HG03097 (cell line): ENCODE results near the gene FAM25C.
"Not testable (repeated sequence)": the region's sequence is repeated elsewhere in the genome, so short reads cannot be mapped to it uniquely, and the experiment has no call there.

Experiments
- ATAC-seq: cut with Tn5 transposase; IDR thresholded peaks from one replicate; pipeline ENCODE4 v1.9.1; 2021; ENCODE audit not compliant: unreplicated experiment, low FRiP score

FAM25C gene

DNA sequence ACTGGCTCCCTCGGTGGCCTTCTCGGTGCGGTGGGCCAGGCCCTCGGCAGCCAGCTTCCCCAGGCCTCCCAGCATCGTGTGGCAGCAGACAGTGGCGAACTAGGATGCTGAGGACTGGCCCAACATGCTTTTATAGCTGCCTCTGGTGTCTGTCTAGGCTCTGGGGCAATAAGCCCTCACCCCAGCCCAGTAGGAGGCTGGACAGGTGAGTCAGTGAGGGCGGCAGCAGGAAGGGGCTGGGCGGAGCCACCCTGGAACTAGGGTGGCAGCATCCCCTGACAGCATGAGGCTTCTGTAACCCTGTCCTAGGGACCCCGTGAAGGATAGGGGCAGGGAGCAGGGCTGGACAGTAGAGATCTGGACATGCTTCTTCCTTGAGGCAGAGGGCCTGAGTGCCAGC, at the start of gene FAM25C:
FAM25C (minus strand) TSS at position 101 of the 400 bp plus-strand sequence; CDS start at position 75, 26 bp downstream.
- not testable (repeated sequence) for ATAC-seq

DNA sequence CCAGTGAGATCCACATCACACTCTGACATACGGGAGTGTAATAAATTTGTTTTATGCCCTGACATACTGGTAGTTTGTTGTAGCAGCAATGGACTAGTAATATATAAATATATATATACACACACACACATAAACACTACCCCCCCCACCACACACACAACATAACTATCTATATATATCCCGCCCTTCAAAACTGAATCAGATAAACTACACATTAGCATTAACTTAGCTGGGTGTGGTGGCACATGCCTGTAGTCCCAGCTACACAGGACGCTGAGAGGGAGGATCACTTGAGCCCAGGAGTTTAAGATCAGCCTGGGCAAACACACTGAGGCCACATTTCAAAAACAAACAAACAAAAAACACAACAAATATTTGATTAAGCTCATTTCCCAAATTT, 45.0 kb upstream of the FAM25C start:
- not testable (repeated sequence) for ATAC-seq

DNA sequence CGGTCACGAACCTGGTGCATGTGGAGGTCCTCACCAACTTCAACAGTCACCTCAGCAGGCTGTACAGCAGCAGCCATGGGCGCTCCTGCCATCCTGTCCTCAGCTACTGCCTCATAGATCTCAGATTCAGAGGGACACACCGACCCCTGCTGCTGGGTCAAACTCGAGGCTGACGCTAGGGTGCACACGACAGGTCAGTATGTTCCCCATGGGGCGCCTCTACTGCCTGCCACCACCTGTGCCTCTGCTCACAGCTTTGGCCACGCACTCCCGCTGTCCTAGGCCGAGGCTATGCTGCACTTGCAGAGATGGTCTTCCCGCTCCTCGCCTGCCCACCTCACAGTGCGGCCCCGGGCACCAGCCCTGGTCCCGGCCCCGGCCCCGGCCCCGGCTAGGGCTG, 31.8 kb upstream of the FAM25C start:
- ATAC-seq, result not testable (repeated sequence)

DNA sequence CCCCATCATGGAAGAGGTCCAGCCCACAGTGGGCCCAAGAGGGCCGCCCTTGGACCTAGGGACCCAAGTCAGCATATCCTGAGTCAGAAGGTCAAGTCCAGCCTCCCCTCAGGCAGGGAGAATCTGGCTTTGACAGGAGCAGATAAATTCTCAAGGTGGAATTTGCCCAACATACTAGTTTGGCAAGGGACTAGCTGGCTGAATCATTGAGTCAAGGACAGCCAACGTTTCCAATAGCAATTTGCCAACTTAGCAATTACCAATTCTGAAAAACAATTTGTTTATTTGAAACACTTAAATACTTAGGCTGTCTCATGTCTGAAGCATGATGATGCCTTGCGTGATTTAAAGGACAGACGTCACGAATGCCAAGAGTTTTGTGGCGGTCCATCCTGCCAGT, 2.7 kb upstream of the FAM25C start:
- ATAC-seq, result not testable (repeated sequence)

DNA sequence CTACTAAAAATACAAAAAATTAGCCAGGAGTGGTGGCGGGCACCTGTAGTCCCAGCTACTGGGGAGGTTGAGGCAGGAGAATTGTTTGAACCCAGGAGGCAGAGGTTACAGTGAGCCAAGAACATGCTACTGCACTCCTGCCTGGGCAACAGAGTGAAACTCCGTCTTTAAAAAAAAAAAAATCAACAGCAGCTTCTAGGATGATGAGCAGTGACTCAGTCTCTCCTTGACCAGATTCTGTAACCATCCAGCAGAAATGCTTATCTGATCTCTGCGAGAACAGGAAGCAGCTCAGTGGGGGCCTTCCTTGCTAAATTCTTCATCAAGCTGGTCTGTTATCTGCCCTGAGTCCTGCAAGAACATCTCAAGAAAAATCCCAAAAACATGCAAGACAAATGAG, 5.5 kb downstream of the FAM25C start:
- not testable (repeated sequence) for ATAC-seq

DNA sequence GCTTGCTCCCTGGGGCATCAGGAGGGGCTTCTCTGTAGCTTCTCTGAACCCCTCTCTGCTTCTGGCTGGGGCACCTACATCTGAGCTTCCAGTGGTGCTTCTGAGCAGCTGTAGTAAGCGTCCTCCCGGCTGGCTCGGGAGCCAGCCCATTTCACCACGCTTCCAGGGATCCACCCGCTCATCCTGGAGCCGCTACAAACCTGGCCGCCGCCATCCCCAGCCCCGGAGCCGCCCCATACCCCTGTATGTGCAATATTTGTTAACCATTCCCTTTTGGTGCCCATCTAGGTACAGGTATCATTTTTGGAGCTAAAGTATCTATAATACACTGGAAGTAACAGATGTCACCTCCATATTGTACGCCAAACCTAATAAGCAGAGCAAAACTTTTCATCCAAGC, 7.0 kb downstream of the FAM25C start:
- not testable (repeated sequence) for ATAC-seq

DNA sequence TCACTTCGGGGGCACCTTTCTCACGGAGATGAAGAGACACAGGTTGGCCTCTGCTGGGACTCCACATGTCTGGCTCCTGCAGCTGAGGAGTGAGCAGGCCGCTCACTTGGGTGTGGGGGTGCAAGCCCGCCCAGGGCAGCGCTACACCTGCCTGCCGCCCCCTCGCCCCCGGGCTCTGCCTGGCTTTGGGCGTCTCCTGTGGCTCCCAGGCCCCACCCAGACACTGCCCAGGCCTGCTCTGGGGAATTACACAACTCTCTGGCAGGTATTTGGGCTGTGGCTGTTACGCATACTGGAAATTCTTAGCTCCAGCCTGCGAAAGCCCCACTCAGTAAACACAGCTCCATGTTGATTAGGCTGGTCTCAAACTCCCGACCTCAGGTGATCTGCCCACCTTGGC, 7.9 kb downstream of the FAM25C start:
- ATAC-seq, result not testable (repeated sequence)

DNA sequence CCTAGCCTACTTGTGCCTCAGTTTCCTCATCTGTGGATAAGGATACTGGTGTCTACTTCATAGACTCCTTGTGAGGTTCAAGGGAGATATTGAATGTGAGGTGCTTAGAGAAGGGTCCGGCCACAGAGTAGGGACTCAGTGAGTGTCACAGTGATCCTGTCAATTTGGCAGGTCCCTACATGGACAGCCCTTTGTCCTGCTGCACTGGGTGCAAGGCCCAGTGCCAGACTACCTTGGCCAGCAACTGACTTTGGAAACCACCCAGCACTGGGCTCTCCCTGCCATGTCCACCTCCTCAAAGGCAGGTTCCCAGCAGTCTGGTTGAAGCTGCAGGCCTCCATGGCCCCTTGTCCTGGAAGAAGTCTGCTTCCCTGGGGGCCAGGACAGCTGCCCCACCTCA, 9.5 kb downstream of the FAM25C start:
- not testable (repeated sequence) for ATAC-seq

DNA sequence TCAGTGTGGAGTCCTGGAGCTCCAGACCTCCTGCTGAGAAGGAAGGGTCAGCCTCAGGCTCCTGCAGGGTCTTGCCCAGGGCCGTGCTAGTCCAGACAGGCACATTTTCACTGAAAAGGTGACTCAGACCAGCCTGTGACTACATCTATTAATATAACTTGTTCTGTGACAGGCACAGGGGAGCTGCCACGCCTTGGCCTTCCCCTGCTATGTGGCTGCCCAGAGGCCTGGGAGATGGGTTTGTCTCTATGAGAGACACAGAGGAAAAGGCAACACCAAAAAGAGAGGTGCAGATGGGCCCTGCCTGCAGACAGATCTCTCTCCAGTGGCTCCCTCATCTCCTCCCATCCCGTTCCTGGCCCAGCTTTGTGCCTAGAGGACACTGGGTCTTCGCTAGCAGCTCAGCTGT, 10.0 kb downstream of the FAM25C start:
- not testable (repeated sequence) for ATAC-seq

DNA sequence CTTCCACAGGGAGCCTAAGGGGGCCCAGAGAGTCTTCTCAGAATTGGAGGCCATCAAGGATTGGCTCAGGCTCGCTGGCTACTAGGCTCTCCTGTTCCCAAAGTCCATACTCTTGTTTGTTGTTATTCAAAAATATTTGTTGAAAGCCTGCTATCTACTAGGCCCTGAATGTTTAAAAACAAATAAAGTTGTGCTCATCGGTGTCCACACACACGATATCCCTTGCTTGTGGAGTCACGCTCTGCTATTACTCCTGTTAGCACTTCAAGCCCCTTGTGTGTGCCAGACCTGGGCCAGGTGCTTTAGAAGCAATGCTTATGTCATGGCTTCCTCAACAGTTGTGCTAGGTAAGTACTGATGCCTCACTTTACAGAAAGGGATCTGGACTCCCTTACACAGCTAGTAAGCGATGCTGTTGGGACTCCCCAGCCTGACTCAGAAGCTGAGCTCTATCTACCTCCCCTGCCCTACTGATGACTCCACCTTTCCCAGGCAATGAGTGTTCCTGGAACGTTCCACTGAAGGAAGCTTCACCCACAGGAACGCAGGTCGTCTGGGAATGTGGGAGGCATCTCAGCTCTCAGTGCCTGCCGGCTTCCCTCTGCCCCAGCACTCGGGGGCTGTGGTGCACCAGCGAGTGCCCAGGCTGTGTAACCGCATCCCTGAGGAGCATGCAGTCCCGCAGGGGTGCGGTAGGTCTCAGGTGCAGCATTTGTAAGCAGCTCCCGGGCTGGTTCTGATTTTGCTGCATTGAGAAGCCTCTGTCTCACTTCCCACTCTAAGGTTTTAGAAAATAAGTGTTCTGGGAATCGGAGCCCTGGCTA, 10.7 kb downstream of the FAM25C start:
- ATAC-seq, result not testable (repeated sequence)

DNA sequence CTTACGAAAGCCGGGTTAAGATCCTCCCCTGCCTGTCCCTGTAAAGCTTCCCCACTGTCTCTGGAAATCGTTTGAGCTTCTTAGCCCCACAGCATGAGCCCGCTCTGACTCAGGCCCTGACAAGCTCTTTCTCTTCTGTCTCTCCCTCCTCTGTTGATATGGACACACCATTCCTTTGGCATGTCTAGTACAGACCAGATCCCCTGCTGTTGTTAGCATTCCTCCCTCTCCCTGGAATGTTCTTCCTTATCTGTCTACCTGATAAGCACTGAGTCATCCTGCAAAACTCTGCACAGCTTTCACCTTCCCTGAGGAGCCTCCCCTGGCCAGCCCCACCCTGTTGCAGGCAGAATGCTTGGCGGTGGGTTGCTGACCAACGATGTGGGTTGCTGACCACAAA, 11.6 kb downstream of the FAM25C start:
- not testable (repeated sequence) for ATAC-seq

DNA sequence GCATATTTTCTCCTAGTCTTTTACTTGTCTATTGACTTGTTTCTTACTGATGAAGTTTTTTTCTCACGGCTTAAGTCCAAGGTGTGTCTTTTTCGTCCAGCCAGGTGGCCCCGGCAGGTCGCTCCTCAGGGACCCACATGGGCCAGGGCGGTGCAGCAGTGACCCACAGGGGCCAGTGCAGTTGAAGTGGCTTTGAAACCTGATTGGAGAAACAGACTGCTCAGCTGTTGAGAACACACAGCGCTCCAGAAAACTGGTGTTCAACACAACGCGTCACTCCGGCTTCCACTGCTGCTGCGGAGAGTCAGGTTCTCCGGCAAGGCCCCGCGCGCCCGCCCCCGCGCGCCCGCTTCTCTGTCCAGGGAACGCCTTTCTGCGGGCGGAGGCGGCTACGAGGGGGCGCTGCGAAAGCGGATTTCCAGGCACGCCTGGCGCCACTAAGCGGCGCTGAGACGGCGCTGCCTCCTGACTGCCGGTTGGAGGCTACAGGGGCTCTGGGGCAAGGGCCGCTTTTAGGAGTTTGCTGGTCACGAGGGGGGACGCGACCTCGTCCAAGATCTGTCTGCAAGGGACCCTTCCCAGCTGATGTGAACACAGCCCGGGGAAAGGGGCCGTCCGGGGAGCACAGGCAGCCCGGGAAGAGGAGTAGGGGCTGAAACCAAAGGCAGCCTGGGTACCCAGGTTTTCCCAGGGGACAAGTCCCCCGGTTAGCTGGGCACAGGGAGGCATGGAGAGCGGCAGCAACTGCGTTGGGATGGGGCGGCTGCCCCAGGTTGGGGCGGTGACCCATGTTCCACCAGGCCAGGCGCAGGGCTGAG, 13.0 kb downstream of the FAM25C start:
- not testable (repeated sequence) for ATAC-seq

DNA sequence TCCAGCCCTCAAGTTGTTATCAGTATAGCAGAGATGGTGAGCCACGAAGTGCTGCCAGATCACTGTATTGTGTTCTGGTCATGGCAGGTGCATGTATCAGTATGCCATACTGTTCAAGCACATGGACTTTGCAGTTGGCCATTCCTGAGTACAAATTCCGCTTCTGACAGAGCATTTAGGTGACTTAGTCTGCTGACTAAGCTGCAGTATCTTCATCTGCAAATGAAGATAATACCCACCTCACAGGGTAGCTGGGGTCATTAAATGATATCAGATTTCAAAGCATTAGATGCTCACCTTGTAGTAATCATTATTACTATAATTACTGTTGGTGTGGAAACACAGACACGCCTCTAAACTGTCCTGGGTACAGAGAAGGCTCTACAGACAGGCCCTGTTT, 24.2 kb downstream of the FAM25C start:
- not testable (repeated sequence) for ATAC-seq

DNA sequence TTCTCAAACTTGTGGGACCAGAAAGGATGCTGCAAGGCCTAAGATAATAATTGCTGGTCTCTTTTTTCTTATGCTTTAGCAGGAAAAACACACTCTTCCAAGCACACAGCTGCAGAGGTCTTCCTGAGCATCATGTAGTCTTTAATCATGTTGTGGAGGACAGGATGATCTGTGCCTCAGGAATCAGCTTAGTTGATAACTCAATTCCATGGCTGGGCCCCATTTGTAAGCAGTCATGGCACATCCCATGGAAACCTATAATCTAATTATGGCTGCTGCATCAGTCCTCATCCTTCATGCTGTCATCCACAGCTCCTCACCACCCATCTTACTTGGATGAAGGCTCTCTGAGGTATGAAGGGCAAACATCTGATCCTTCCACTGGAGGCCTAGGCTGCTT, 26.5 kb downstream of the FAM25C start:
- ATAC-seq, result not testable (repeated sequence)

DNA sequence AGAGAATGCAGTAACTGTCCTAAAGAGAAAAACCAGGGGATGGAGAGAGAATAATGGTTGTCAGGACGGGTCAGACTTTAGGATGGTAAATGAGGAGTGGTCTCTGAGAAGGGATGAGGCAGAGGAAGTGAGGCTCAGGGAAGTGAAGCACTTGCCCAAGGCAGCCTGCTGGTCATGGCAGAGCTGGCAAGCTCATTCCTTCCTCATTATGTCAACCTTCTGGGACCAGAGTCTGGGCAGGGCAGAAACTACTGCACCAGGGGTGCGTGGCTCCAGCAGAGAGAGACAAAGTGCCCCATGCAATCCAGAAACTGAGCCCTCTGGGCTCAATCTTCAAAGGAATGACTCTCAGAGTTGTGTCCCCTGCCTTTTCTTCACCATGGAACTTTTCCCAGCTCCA, 27.5 kb downstream of the FAM25C start:
- not testable (repeated sequence) for ATAC-seq

DNA sequence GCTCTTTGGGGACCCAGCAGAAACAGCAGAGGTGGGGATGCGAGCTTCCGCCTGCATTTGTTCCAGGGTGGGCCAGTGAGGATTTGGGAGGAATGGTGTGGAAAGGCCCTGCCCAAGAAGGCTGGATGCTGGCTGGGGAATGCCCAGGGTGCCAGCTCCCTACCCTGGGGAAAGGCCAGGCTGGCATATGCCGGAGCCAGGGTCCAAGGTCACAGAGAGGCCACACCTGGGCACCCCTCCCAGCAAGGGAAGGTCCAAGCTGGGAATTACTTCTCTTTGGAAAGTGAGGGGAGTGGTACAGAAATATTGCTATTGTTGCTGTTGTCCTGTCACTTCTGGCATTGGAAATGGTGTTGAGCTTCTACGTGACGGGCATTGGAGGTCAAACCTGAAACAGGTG, 28.0 kb downstream of the FAM25C start:
- ATAC-seq, result not testable (repeated sequence)

DNA sequence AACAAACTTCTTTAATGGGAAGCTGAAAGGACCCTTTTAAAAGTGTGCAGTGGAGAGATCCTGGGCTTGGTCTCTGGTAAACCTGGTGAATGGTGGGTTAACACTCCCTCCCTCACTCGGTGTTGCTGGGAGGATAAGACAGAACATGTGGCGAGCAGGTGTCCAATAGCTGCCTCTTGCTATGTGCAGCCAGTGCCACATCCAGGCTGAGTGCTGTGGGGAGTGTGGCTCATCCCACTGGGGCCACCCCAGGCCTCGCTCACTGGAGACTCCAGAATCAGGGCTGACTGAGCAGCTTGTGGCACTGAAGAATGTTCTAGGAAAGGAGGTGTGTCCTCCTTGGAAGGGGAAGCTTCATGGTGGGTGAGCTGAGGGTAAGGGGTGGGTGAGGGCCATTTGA, 29.5 kb downstream of the FAM25C start:
- not testable (repeated sequence) for ATAC-seq

DNA sequence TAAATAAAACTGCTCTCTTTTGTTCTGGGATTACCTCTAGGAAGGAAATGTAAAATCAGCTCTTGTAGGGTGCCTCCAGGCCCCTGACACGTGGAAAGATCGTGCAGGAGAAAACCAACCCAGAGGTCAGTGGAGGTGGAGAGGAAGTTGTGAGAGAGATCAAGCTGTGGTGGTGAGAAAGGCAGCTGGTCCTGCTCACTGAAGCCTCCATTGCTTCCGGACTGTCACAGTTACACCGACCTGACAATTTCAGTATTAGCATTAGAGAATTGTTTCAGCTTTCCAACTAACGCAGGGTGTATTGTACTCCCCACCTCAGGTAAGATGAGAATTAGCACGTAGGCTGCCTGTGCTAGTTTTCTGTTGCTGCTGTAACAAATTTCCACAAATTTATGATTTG, 30.6 kb downstream of the FAM25C start:
- peak; percentile 51 for ATAC-seq

DNA sequence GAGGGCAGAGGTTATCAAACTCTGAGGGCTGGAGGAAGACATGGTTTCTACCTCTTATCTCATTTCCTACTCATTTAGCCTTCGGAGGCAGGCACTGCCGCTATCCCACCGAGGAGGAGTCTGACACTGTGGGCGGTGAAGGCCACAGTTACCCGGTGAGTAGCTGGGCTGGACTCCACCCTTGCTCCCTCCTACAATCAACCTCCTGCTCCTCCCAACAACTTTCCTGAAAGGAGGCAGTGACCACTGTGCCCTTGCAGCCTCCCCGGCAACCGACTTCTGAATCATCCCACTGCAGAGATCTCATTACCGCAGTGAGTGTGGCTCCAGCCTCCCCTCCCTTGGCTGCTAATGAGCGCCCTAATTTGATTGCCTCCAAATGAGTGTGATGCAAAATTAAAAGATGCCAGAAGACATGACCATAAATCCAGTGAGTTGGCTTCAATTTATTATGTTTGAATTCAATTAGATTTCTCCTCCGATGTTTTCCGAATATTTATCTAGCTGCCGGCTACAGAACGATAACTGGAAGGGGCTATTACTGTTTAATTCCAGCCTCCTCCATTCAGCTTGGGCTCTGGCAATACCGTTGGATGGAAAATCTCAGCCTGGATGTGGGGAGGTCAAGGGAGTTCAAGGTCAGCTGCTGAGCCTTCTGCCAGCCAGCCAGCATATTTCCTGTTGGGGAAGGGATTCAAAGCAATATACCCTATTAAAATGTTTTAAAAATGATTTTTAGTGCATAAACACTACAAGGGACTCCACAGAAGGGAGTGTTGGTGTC, 35.1 kb downstream of the FAM25C start:
- not testable (repeated sequence) for ATAC-seq

DNA sequence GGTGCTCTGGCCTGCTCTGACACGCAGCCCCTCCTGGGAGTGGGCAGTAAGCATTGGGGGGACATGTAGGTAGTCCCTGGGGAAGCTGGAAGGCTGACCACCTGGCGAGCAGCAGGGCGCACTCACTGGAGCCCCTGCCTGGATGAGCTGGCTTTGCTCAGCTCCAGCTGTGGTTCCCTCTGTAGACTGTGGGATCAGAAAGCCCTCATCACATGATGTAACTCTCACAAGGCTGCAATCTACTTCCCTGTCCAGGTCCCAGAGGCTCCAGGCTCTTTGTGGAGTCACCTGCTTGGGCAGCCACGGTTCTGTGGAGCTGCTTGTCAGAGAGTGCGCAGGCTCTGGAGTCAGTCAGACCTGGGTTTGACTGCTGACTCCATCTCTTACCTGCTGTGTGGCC, 36.8 kb downstream of the FAM25C start:
- not testable (repeated sequence) for ATAC-seq

DNA sequence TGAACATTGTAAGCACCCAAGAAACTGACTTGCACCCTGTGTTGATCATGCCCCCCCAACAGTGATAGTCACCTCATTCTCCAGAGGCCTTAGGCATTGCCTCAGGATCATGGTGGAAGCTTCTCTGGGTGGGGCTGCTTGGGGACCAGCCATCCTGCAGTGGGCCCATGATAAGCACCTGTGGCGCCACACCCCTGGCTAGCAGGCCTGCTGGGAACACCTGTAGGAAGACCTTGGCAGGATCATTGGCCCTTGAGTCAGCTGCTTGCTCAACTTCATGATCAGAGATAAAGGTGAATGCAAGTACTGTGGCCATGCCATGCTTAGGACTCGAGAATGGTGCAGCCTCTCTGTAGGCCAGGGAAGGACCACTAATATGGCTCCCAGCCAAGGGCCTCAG, 38.9 kb downstream of the FAM25C start:
- ATAC-seq, result not testable (repeated sequence)
